ENCODE results near the gene ATP10A. TPM values are rescaled to one million over a fixed set of nuclear protein-coding genes. Genes with fewer than 3 reads are reported as not detected.

The ATP10A gene
- total RNA-seq, 1 experiment from 2014 or later = 2.1 TPM

- no peaks in the 10 kb centered on the region for H3K36me3 Mint-ChIP-seq
- TF ChIP-seq, protein P1, sequence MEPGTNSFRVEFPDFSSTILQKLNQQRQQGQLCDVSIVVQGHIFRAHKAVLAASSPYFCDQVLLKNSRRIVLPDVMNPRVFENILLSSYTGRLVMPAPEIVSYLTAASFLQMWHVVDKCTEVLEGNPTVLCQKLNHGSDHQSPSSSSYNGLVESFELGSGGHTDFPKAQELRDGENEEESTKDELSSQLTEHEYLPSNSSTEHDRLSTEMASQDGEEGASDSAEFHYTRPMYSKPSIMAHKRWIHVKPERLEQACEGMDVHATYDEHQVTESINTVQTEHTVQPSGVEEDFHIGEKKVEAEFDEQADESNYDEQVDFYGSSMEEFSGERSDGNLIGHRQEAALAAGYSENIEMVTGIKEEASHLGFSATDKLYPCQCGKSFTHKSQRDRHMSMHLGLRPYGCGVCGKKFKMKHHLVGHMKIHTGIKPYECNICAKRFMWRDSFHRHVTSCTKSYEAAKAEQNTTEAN (CRISPR knock-in tag; IDR thresholded peaks at IDR 0.05) = no peak
- TF ChIP-seq HMGA2 (CRISPR knock-in tag; IDR thresholded peaks at IDR 0.05) = peak; percentile 94; the same call in 1 of the 2 replicates
- no peak overlapping the region for H3K27ac Mint-ChIP-seq
- H3K27me3 Mint-ChIP-seq (ENCODE audit: low read depth) = no peaks in the 10 kb centered on the region
- H3K4me1 Mint-ChIP-seq = peaks cover 3% of the 10 kb centered on the region; the same call in 1 of the 2 replicates
- CTCF ChIA-PET = no interaction called here
- ATAC-seq (no peak), DNase-seq (ENCODE audit: low spot score) (no peak)
- H3K9me3 Mint-ChIP-seq = peaks cover 6% of the 10 kb centered on the region
- POLR2A ChIA-PET = no interaction called here
- no peak overlapping the region for H3K4me3 Mint-ChIP-seq
These were observed 11.3 kb upstream of the ATP10A start for GRCh38 chr15:25874379-25874778.

DNA sequence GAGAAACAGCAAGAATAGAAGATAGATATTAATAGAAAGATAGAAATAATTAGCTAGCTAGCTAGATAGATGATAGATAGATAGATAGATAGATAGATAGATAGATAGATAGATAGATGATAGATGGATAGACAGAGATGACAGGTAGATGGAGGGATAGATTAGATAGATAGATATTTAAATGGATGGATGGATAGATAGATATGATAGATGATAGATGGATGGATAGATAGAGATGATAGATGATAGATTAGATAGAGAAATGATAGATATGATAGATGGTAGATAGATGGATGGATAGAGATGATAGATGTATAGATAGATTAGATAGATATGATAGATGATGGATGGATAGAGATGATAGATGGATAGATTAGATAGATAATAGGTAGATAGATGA, 8.3 kb upstream of the ATP10A start:
- Mint-ChIP-seq H3K9me3 (no peaks in the 10 kb centered on the region), H3K27ac (no peak overlapping the region), H3K4me3 (no peak overlapping the region), H3K36me3 (no peaks in the 10 kb centered on the region), H3K27me3 (ENCODE audit: low read depth) (no peaks in the 10 kb centered on the region), H3K4me1 (peaks cover 3% of the 10 kb centered on the region; the same call in 1 of the 2 replicates)
- ATAC-seq = no peak
- TF ChIP-seq ETV6 (CRISPR knock-in tag; IDR thresholded peaks at IDR 0.05) (no peak), JAZF1 (CRISPR knock-in tag; IDR thresholded peaks at IDR 0.05) (no peak), NR1H2 (CRISPR knock-in tag; IDR thresholded peaks at IDR 0.05) (no peak), ZNF219 (CRISPR knock-in tag; IDR thresholded peaks at IDR 0.05; ENCODE audit: borderline replicate concordance) (no peak), SMAD3 (CRISPR knock-in tag; IDR thresholded peaks at IDR 0.05; ENCODE audit: borderline replicate concordance) (no peak), FOXJ3 (CRISPR knock-in tag; IDR thresholded peaks at IDR 0.05; ENCODE audit: borderline replicate concordance) (no peak), ZBTB21 (CRISPR knock-in tag; IDR thresholded peaks at IDR 0.05; ENCODE audit: borderline replicate concordance) (no peak), ZNF512 (CRISPR knock-in tag; IDR thresholded peaks at IDR 0.05; ENCODE audit: borderline replicate concordance) (no peak)
- TF ChIP-seq, protein P2, sequence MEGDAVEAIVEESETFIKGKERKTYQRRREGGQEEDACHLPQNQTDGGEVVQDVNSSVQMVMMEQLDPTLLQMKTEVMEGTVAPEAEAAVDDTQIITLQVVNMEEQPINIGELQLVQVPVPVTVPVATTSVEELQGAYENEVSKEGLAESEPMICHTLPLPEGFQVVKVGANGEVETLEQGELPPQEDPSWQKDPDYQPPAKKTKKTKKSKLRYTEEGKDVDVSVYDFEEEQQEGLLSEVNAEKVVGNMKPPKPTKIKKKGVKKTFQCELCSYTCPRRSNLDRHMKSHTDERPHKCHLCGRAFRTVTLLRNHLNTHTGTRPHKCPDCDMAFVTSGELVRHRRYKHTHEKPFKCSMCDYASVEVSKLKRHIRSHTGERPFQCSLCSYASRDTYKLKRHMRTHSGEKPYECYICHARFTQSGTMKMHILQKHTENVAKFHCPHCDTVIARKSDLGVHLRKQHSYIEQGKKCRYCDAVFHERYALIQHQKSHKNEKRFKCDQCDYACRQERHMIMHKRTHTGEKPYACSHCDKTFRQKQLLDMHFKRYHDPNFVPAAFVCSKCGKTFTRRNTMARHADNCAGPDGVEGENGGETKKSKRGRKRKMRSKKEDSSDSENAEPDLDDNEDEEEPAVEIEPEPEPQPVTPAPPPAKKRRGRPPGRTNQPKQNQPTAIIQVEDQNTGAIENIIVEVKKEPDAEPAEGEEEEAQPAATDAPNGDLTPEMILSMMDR (IDR thresholded peaks at IDR 0.05) = no peak
- TF ChIP-seq, protein P3, sequence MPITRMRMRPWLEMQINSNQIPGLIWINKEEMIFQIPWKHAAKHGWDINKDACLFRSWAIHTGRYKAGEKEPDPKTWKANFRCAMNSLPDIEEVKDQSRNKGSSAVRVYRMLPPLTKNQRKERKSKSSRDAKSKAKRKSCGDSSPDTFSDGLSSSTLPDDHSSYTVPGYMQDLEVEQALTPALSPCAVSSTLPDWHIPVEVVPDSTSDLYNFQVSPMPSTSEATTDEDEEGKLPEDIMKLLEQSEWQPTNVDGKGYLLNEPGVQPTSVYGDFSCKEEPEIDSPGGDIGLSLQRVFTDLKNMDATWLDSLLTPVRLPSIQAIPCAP (CRISPR knock-in tag; IDR thresholded peaks at IDR 0.05) = no peak
- TF ChIP-seq, protein P4, sequence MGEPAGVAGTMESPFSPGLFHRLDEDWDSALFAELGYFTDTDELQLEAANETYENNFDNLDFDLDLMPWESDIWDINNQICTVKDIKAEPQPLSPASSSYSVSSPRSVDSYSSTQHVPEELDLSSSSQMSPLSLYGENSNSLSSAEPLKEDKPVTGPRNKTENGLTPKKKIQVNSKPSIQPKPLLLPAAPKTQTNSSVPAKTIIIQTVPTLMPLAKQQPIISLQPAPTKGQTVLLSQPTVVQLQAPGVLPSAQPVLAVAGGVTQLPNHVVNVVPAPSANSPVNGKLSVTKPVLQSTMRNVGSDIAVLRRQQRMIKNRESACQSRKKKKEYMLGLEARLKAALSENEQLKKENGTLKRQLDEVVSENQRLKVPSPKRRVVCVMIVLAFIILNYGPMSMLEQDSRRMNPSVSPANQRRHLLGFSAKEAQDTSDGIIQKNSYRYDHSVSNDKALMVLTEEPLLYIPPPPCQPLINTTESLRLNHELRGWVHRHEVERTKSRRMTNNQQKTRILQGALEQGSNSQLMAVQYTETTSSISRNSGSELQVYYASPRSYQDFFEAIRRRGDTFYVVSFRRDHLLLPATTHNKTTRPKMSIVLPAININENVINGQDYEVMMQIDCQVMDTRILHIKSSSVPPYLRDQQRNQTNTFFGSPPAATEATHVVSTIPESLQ (CRISPR knock-in tag; IDR thresholded peaks at IDR 0.05) = no peak
- TF ChIP-seq, protein P5, sequence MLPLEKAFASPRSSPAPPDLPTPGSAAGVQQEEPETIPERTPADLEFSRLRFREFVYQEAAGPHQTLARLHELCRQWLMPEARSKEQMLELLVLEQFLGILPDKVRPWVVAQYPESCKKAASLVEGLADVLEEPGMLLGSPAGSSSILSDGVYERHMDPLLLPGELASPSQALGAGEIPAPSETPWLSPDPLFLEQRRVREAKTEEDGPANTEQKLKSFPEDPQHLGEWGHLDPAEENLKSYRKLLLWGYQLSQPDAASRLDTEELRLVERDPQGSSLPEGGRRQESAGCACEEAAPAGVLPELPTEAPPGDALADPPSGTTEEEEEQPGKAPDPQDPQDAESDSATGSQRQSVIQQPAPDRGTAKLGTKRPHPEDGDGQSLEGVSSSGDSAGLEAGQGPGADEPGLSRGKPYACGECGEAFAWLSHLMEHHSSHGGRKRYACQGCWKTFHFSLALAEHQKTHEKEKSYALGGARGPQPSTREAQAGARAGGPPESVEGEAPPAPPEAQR (CRISPR knock-in tag; IDR thresholded peaks at IDR 0.05) = no peak
- ChIA-PET POLR2A (no interaction called here), CTCF (no interaction called here)
- no peak for DNase-seq (ENCODE audit: low spot score)

All from WTC11 (cell line).